Stimulated activated effector memory CD8-positive, alpha-beta T cell treated with anti-CD3 and anti-CD28 coated beads, Interleukin-12 subunit alpha, Interleukin-12 subunit beta, amount 100 ng/mL, for 72 hours (primary cell): ENCODE measurements around the gene EPS8L3.
"Not testable (repeated sequence)": the region's sequence is repeated elsewhere in the genome, so short reads cannot be mapped to it uniquely, and the experiment has no call there.

Experiments
- ATAC-seq: fragments of 150-1000 bp; cut with Tn5 transposase; 2 replicates; pipeline ENCODE4 v1.10.0; 2021
- DNase-seq, 2 donors: peaks; one replicate each; pipeline ENCODE4 v3.0.0; 2021 to 2022; ENCODE audit warnings: low spot score in 2 of 2
- H3K27ac Mint-ChIP-seq: one replicate; pipeline ENCODE4 v1.8.0; 2022; ENCODE audit warnings: mild to moderate bottlenecking, mixed read lengths
- H3K36me3 Mint-ChIP-seq: one replicate; pipeline ENCODE4 v1.8.0; 2022; ENCODE audit warnings: mild to moderate bottlenecking, mixed read lengths
- H3K4me1 Mint-ChIP-seq: one replicate; pipeline ENCODE4 v1.8.0; 2022; ENCODE audit warnings: mixed read lengths
- H3K4me3 Mint-ChIP-seq: one replicate; pipeline ENCODE4 v1.8.0; 2022; ENCODE audit warnings: mild to moderate bottlenecking, mixed read lengths
- H3K9me3 Mint-ChIP-seq: one replicate; pipeline ENCODE4 v1.8.0; 2022; ENCODE audit warnings: mixed read lengths

EPS8L3 gene

DNA sequence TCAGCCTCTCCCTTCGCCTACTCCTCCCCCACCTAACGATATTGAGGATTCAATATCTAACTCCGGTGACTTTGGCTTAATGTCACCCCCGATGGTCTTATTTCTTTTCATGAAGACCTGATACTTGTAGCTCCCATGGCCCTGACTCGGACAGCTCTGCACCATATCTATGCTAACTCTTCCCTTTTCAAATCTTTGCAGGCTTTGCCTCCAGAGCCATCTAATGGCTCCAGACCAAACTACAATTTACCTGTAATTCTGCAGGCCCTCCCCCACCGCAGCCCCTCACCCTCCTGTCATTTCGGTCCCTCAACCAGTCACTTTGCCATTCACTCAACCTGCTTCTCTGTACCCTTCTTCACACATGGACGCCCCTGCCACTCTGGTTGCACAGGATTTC, 59.5 kb downstream of the EPS8L3 start:
- no peak overlapping the region for H3K4me3 Mint-ChIP-seq
- no peaks in the 10 kb centered on the region for H3K4me1 Mint-ChIP-seq
- H3K27ac Mint-ChIP-seq = no peak overlapping the region
- no peaks in the 10 kb centered on the region for H3K36me3 Mint-ChIP-seq
- no peak for ATAC-seq
- DNase-seq = no peak
- H3K9me3 Mint-ChIP-seq = peaks cover 11% of the 10 kb centered on the region

DNA sequence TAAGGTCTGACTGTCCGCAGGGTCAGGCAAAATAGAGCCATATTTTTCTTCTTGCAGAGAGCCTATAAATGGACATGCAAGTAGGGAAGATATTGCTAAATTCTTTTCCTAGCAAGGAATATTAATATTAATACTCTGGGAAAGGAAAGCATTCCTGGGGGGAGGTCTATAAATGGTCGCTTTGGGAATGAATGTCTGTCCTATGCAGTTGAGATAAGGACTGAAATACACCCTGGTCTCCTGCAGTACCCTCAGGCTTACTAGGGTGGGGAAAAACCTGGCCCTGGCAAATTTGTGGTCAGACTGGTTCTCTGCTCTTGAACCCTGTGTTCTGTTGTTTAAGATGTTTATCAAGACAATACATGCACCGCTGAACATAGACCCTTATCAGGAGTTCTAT, 60.8 kb downstream of the EPS8L3 start:
- H3K4me3 Mint-ChIP-seq = not testable (repeated sequence)

More for the DNA sequence above, 60.8 kb downstream of the EPS8L3 start:
- DNase-seq, ATAC-seq, H3K9me3 Mint-ChIP-seq, H3K4me1 Mint-ChIP-seq, H3K27ac Mint-ChIP-seq, H3K36me3 Mint-ChIP-seq: not testable (repeated sequence)
